H1 (cell line): Measurements from ENCODE around the gene KSR2. TPM values are rescaled to one million over a fixed set of nuclear protein-coding genes. Genes with fewer than 3 reads are reported as not detected.
"Not testable (repeated sequence)": the region's sequence is repeated elsewhere in the genome, so short reads cannot be mapped to it uniquely, and the experiment has no call there.

Experiments used
- CTCF ChIA-PET: fragments of 300-600 bp; sonication (Branson Sonifier 250); formaldehyde crosslinking; loops from one replicate; lab custom pipeline; 2021; ENCODE audit not compliant: partially characterized antibody; lab: Charles Lee
- POLR2A ChIA-PET: fragments of 300-600 bp; sonication (Branson Sonifier 250); formaldehyde crosslinking; loops from one replicate; lab custom pipeline; 2021; ENCODE audit warnings: inconsistent platforms; ENCODE audit not compliant: partially characterized antibody; lab: Charles Lee
- DNase-seq, 2 experiments: peaks; one replicate each; pipeline versions ENCODE4 v3.0.0 to v3.0.0-alpha.2; 2010 to 2022; ENCODE audit warnings: low spot score in 2 of 2, low read depth in 1 of 2, mixed read lengths in 1 of 2
- FAIRE-seq: peaks from 2 replicates; lab custom pipeline; 2011; peaks lifted over from hg19 to GRCh38; lab: Jason Lieb, UNC
- H2AFZ ChIP-seq: 2 replicates; pipeline ENCODE4 v1.8.1; 2012; ENCODE audit warnings: low read length, inconsistent platforms
- H2AK5ac ChIP-seq: 2 replicates; pipeline ENCODE4 v1.6.1; 2013; ENCODE audit warnings: low read depth, low read length
- H2BK120ac ChIP-seq: replicated peaks from 2 replicates; pipeline ENCODE3; 2013; ENCODE audit warnings: low read depth, low read length, inconsistent platforms
- H2BK12ac ChIP-seq: 2 replicates; pipeline ENCODE4 v1.6.1; 2013; ENCODE audit warnings: low read depth, low read length
- H2BK15ac ChIP-seq: 2 replicates; pipeline ENCODE4 v1.6.1; 2013; ENCODE audit warnings: low read length
- H2BK20ac ChIP-seq: 2 replicates; pipeline ENCODE4 v1.6.1; 2013; ENCODE audit warnings: low read length
- H2BK5ac ChIP-seq: 2 replicates; pipeline ENCODE4 v1.6.1; 2013; ENCODE audit warnings: low read depth, low read length
- H3K14ac ChIP-seq: 2 replicates; pipeline ENCODE4 v1.6.1; 2013; ENCODE audit warnings: inconsistent platforms; ENCODE audit not compliant: insufficient read length
- H3K18ac ChIP-seq: 2 replicates; pipeline ENCODE4 v1.6.1; 2013; ENCODE audit warnings: low read length; ENCODE audit errors: extremely low read depth
- H3K23ac ChIP-seq: 2 replicates; pipeline ENCODE4 v1.6.1; 2013; ENCODE audit warnings: inconsistent platforms; ENCODE audit not compliant: insufficient read length
- H3K23me2 ChIP-seq: 2 replicates; pipeline ENCODE4 v1.6.1; 2013; ENCODE audit warnings: low read depth, low read length
- H3K27ac ChIP-seq: 2 replicates; pipeline ENCODE4 v1.6.1; 2011; ENCODE audit warnings: low read depth, low read length, inconsistent platforms
- H3K27me3 ChIP-seq, 4 experiments: replicated peaks in 1 of 4; 1 replicate in 1 of 4; 2 replicates in 3 of 4; pipeline versions ENCODE4 v1.6.1 to v1.8.1; 2011 to 2013; ENCODE audit warnings: low read length in 3 of 4, mild to moderate bottlenecking in 3 of 4, inconsistent platforms in 2 of 4, mixed read lengths in 2 of 4, moderate library complexity in 1 of 4; ENCODE audit not compliant: control insufficient read depth in 3 of 4, insufficient read depth in 3 of 4; ENCODE audit errors: extremely low read depth in 1 of 4
- H3K36me3 ChIP-seq, 4 experiments: 2 replicates each; pipeline versions ENCODE4 v1.6.1 to v1.8.1; 2011 to 2013; ENCODE audit warnings: mild to moderate bottlenecking in 4 of 4, low read length in 3 of 4, moderate library complexity in 2 of 4, control low read depth in 1 of 4, inconsistent platforms in 1 of 4; ENCODE audit not compliant: insufficient read depth in 4 of 4, control insufficient read depth in 2 of 4
- H3K4ac ChIP-seq: replicated peaks from 2 replicates; pipeline ENCODE3; 2013; ENCODE audit warnings: low read length, low read depth, mixed read lengths, inconsistent platforms; ENCODE audit not compliant: insufficient read length
- H3K4me1 ChIP-seq, 4 experiments: replicated peaks in 1 of 4; 1 replicate in 1 of 4; 2 replicates in 3 of 4; pipeline versions ENCODE4 v1.6.1 to v1.8.1; 2011 to 2013; ENCODE audit warnings: low read length in 3 of 4, inconsistent platforms in 2 of 4, mixed read lengths in 1 of 4; ENCODE audit not compliant: insufficient read depth in 4 of 4, control insufficient read depth in 3 of 4
- H3K4me2 ChIP-seq, 2 experiments: 2 replicates each; pipeline versions ENCODE4 v1.6.1 to v1.8.1; 2011 to 2013; ENCODE audit warnings: low read depth in 2 of 2, low read length in 2 of 2, control low read depth in 1 of 2, inconsistent platforms in 1 of 2, mild to moderate bottlenecking in 1 of 2; ENCODE audit not compliant: insufficient read depth in 1 of 2
- H3K4me3 ChIP-seq, 4 experiments: fragments of 200-600, 300-600 bp in 1 of 4; sonication (generic), shearing (Covaris generic), sonication (Bioruptor Twin) in 1 of 4; 2 replicates each; pipeline versions ENCODE4 v1.5.1 to v1.8.1; 2011 to 2016; ENCODE audit warnings: low read length in 4 of 4, low read depth in 3 of 4, control low read depth in 2 of 4, inconsistent platforms in 2 of 4, mild to moderate bottlenecking in 2 of 4, mixed read lengths in 1 of 4, moderate library complexity in 1 of 4; ENCODE audit not compliant: insufficient read depth in 2 of 4; ENCODE audit errors: extremely low read depth in 1 of 4
- H3K56ac ChIP-seq: replicated peaks from 2 replicates; pipeline ENCODE3; 2013; ENCODE audit warnings: low read depth, mild to moderate bottlenecking, mixed read lengths, low read length, inconsistent platforms; ENCODE audit not compliant: insufficient read length
- H3K79me1 ChIP-seq: 2 replicates; pipeline ENCODE4 v1.6.1; 2013; ENCODE audit warnings: low read depth, low read length, control low read depth
- H3K79me2 ChIP-seq, 2 experiments: 2 replicates each; pipeline versions ENCODE4 v1.6.1 to v1.8.1; 2012 to 2013; ENCODE audit warnings: low read length in 2 of 2, mild to moderate bottlenecking in 2 of 2, inconsistent platforms in 1 of 2; ENCODE audit not compliant: insufficient read depth in 2 of 2, control insufficient read depth in 1 of 2
- H3K9ac ChIP-seq, 4 experiments: replicated peaks in 1 of 4; 1 replicate in 1 of 4; 2 replicates in 3 of 4; pipeline versions ENCODE4 v1.6.1 to v1.8.1; 2011 to 2013; ENCODE audit warnings: low read depth in 3 of 4, low read length in 3 of 4, control low read depth in 2 of 4, mild to moderate bottlenecking in 2 of 4, moderate library complexity in 2 of 4, inconsistent platforms in 1 of 4; ENCODE audit errors: extremely low read depth in 1 of 4
- H3K9me3 ChIP-seq, 2 experiments: 2 replicates each; pipeline versions ENCODE4 v1.6.1 to v1.8.1; 2012 to 2013; ENCODE audit warnings: mild to moderate bottlenecking in 2 of 2, moderate library complexity in 2 of 2, control low read depth in 1 of 2, inconsistent platforms in 1 of 2, low read depth in 1 of 2, low read length in 1 of 2, mixed read lengths in 1 of 2; ENCODE audit not compliant: insufficient read depth in 2 of 2
- H4K20me1 ChIP-seq, 2 experiments: replicated peaks in 1 of 2; 2 replicates each; pipeline versions ENCODE3 to v1.8.1; 2011 to 2013; ENCODE audit warnings: inconsistent platforms in 2 of 2, low read length in 2 of 2, mild to moderate bottlenecking in 1 of 2; ENCODE audit not compliant: insufficient read depth in 2 of 2, control insufficient read depth in 1 of 2
- H4K5ac ChIP-seq: 2 replicates; pipeline ENCODE4 v1.6.1; 2013; ENCODE audit warnings: low read length, low read depth, mixed read lengths, inconsistent platforms; ENCODE audit not compliant: insufficient read length
- H4K8ac ChIP-seq: 2 replicates; pipeline ENCODE4 v1.8.0; 2013; ENCODE audit warnings: mild to moderate bottlenecking, moderate library complexity, low read length, inconsistent platforms; ENCODE audit not compliant: insufficient read depth; ENCODE audit errors: extremely low read depth
- H4K91ac ChIP-seq: replicated peaks from 2 replicates; pipeline ENCODE3; 2013; ENCODE audit warnings: low read length, mixed read lengths, inconsistent platforms; ENCODE audit not compliant: insufficient read length
- WGBS, 2 experiments: shearing (Covaris generic) in 1 of 2; methylation state at CpG; one replicate each; pipeline versions ENCODE4 v1.1.6 to v1.1.7; 2013 to 2015; ENCODE audit warnings: low lambda C conversion rate in 2 of 2, mixed read lengths in 2 of 2, inconsistent platforms in 1 of 2, low coverage in 1 of 2, missing lambda C conversion rate in 1 of 2; ENCODE audit not compliant: insufficient replicate concordance in 2 of 2, insufficient coverage in 1 of 2, insufficient read length in 1 of 2; ENCODE audit errors: extremely low coverage in 1 of 2, missing lambda C conversion rate in 1 of 2; 5-methylcytosine and 5-hydroxymethylcytosine counted together
- polyA plus RNA-seq, 7 experiments: library from polyadenylated mRNA; depleted of rRNA in 3 of 7; stranded (reverse) in 5 of 7; unstranded in 2 of 7; fragments of >200 nt in 5 of 7; fragments of 200-250 nt in 2 of 7; gene quantifications; 1 replicate in 5 of 7; 2 replicates in 1 of 7; 4 replicates in 1 of 7; pipeline versions ENCODE4 v1.2.1 to v1.2.3, GENCODE V29; 2011 to 2013; ENCODE audit warnings: missing spikeins in 2 of 7, mixed read lengths in 2 of 7
- total RNA-seq: library from RNA; stranded (reverse); fragmentation: NEBNext Ultra II Directional; extraction: Animal tissue kit (Norgen Biotek cat#: 25700); gene quantifications from 2 replicates; pipeline ENCODE4 v1.2.1, GENCODE V29; 2021

KSR2 gene
- total and polyA plus RNA-seq, 2 of the 8 experiments (the other 6 are each of a cell fraction or from before 2014, with no cell fraction given), result 0.74 to 2.2 TPM

- H2BK20ac ChIP-seq, H2BK12ac ChIP-seq, H2AK5ac ChIP-seq, H3K79me1 ChIP-seq, H3K4ac ChIP-seq, H3K27me3 ChIP-seq, FAIRE-seq, H2BK15ac ChIP-seq, DNase-seq, H4K5ac ChIP-seq, H2BK120ac ChIP-seq, H4K20me1 ChIP-seq, H4K91ac ChIP-seq, H2AFZ ChIP-seq, H3K9me3 ChIP-seq, H3K23ac ChIP-seq, H3K79me2 ChIP-seq, H3K4me3 ChIP-seq, H3K4me1 ChIP-seq, H2BK5ac ChIP-seq, H3K4me2 ChIP-seq, H3K18ac ChIP-seq, H3K23me2 ChIP-seq, H3K27ac ChIP-seq, CTCF ChIA-PET, H3K9ac ChIP-seq, H3K56ac ChIP-seq, H4K8ac ChIP-seq, H3K36me3 ChIP-seq, POLR2A ChIA-PET, H3K14ac ChIP-seq: not testable (repeated sequence)
- 96% methylated on average over 6 of the region's 32 CpGs; no CpG with 5 or more reads in 1 of the 2 experiments for WGBS, 2 experiments
Observed at GRCh38 chr12:117731131-117731530, 237.7 kb downstream of the KSR2 start.
